HG02571 (cell line): ENCODE data around the gene CUL9.

Experiments
- ATAC-seq: cut with Tn5 transposase; IDR thresholded peaks from one replicate; pipeline ENCODE4 v1.9.1; 2021; ENCODE audit warnings: mild to moderate bottlenecking, moderate library complexity; ENCODE audit not compliant: unreplicated experiment

Gene CUL9

GRCh38 chr6:43269273-43270007, 87.4 kb downstream of the CUL9 start:
- no peak for ATAC-seq

GRCh38 chr6:43271103-43271815, 89.3 kb downstream of the CUL9 start:
- no peak for ATAC-seq

- no peak for ATAC-seq
Measured at GRCh38 chr6:43271944-43272343, 89.9 kb downstream of the CUL9 start.

- no peak for ATAC-seq
Measured at GRCh38 chr6:43273707-43274106, 91.7 kb downstream of the CUL9 start.
